Measurements from ENCODE around the gene ZNF235. TPM values are rescaled to one million over a fixed set of nuclear protein-coding genes. Genes with fewer than 3 reads are reported as not detected.

ZNF235 gene
- total RNA-seq, 1 donor from 2014 or later = 14.5 TPM

DNA sequence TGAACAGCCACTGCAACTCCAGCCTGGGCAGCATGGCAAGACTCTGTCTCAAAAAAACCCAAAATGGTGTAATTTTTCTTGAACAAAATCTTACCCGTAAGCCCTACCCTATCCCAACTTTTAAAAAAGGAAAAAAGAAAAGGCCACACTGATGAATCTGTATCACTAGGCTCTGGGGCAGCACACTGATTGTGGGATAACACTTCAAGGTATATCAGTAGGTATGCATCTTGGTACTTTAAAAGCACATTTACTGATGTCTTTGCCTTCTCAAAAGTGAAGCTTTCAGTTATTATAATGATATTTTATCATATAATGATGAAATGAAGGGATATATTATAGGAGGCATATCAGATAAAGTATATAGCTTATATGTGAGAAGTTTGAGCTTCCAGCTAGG lies 27.3 kb upstream of the ZNF235 start:
- TF ChIP-seq, protein P1, sequence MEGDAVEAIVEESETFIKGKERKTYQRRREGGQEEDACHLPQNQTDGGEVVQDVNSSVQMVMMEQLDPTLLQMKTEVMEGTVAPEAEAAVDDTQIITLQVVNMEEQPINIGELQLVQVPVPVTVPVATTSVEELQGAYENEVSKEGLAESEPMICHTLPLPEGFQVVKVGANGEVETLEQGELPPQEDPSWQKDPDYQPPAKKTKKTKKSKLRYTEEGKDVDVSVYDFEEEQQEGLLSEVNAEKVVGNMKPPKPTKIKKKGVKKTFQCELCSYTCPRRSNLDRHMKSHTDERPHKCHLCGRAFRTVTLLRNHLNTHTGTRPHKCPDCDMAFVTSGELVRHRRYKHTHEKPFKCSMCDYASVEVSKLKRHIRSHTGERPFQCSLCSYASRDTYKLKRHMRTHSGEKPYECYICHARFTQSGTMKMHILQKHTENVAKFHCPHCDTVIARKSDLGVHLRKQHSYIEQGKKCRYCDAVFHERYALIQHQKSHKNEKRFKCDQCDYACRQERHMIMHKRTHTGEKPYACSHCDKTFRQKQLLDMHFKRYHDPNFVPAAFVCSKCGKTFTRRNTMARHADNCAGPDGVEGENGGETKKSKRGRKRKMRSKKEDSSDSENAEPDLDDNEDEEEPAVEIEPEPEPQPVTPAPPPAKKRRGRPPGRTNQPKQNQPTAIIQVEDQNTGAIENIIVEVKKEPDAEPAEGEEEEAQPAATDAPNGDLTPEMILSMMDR (IDR thresholded peaks at IDR 0.05) = no peak
- peaks cover 2% of the 10 kb centered on the region for H3K27me3 Mint-ChIP-seq
- H3K4me3 Mint-ChIP-seq = no peak overlapping the region
- POLR2A ChIA-PET = no interaction called here
- H3K9me3 Mint-ChIP-seq = peaks cover 40% of the 10 kb centered on the region
- DNase-seq (no peak), ATAC-seq (ENCODE audit: low read depth) (no peak)
- CTCF ChIA-PET = no interaction called here
- peaks cover 76% of the 10 kb centered on the region for H3K36me3 Mint-ChIP-seq (ENCODE audit: low read depth)
- intact Hi-C loops (cut with micrococcal nuclease) = no loop called here
- no peak overlapping the region for H3K27ac Mint-ChIP-seq
- no peaks in the 10 kb centered on the region for H3K4me1 Mint-ChIP-seq

DNA sequence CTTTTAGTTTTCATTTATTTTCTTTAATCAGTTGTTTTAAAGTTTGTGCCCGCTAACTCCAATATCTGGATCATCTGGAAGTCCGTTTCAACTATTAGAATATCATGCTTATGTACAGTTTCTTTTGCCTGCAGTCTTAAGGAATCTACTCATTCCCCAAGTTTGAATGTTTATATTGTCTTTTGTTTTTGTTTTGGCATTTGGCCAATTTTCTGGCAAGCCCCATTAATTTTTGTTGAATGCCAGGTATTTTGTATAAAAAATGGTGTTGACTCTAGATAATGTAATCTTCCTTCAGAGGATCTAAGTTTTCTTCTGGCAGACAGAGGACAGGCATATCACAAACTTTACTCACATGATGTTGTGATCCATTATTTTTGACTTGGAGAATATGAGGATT lies 11.1 kb upstream of the ZNF235 start:
- POLR2A ChIA-PET = no interaction called here
- TF ChIP-seq, protein P1 (IDR thresholded peaks at IDR 0.05) = no peak
- intact Hi-C loops (cut with micrococcal nuclease) = no loop called here
- Mint-ChIP-seq H3K36me3 (ENCODE audit: low read depth) (no peaks in the 10 kb centered on the region), H3K27ac (no peak overlapping the region), H3K27me3 (peaks cover 2% of the 10 kb centered on the region), H3K4me3 (no peak overlapping the region), H3K4me1 (peaks cover 13% of the 10 kb centered on the region), H3K9me3 (peaks cover 37% of the 10 kb centered on the region)
- ATAC-seq (ENCODE audit: low read depth) = no peak
- CTCF ChIA-PET = no interaction called here
- DNase-seq = no peak

DNA sequence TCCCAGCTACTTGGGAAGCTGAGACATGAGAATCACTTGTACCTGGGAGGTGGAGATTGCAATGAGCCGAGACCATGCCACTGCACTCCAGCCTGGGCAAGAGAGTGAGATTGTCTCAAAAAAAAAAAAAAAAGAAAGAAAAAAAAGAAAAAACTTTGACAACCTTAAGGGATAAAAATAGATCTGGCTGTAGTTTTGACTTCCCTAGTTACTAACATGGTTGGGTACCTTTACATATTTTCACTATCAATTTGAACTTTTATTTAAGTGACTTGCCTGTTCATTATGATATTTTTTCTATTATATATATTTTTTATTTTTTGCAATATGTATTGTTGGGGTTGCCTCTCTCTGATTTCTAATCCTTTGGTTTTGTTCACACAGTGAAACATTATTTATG lies 8.4 kb upstream of the ZNF235 start:
- ATAC-seq (ENCODE audit: low read depth) (no peak), DNase-seq (no peak)
- no peaks in the 10 kb centered on the region for H3K36me3 Mint-ChIP-seq (ENCODE audit: low read depth)
- intact Hi-C loops (cut with micrococcal nuclease) = no loop called here
- TF ChIP-seq, protein P1 (IDR thresholded peaks at IDR 0.05) = no peak
- peaks cover 13% of the 10 kb centered on the region for H3K4me1 Mint-ChIP-seq
- peaks cover 8% of the 10 kb centered on the region for H3K27me3 Mint-ChIP-seq
- peaks cover 26% of the 10 kb centered on the region for H3K9me3 Mint-ChIP-seq
- ChIA-PET POLR2A (interaction anchor here (0.6 kb wide), 1 partner anchor 18 kb away, joined by 4 read pairs; no protein-coding TSS in a partner anchor), CTCF (no interaction called here)
- no peak overlapping the region for H3K4me3 Mint-ChIP-seq
- no peak overlapping the region for H3K27ac Mint-ChIP-seq

DNA sequence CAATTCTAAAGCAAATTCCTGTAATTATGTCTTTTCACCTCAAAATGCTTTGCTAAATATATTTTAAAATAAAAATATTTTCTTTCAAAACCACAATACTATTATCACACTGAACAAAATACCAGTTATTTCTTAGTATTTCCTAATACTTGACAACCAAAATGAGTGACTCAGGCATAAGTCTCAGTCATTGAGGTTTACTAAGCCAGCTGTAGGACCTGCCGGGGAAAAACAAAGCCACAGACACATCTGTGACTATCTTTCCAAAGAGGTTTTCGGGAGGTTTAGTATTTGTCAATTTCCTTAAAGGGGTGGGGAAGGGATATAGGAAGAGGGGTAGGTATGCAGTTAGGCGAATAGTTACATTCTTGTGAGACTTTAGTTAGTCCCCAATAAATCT lies 3.2 kb upstream of the ZNF235 start:
- Mint-ChIP-seq H3K36me3 (ENCODE audit: low read depth) (peaks cover 8% of the 10 kb centered on the region), H3K9me3 (peaks cover 11% of the 10 kb centered on the region), H3K4me1 (peaks cover 22% of the 10 kb centered on the region), H3K4me3 (no peak overlapping the region), H3K27me3 (peaks cover 10% of the 10 kb centered on the region), H3K27ac (no peak overlapping the region)
- CTCF ChIA-PET = no interaction called here
- TF ChIP-seq, protein P1 (IDR thresholded peaks at IDR 0.05) = no peak
- POLR2A ChIA-PET = no interaction called here
- DNase-seq (no peak), ATAC-seq (ENCODE audit: low read depth) (no peak)
- intact Hi-C loops (cut with micrococcal nuclease) = no loop called here

DNA sequence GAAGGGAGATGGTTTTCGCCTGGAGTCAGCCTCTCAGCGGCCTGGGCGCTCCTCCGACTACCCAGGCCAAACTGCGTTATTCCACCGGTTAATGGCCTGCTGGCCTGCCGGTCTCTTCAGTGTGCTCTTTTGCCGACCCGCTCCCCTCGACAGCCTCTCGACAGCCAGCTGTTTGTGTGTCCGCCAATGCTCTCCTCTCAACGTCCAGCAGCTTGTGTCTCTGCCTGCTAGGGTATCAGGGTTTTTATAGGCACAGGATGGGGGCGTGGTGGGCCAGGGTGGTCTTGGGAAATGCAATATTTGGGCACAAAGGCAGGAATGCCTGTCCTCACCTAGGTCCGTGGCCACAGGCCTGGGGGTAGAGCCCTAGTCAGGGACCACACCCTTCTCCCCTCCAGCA lies 1.5 kb upstream of the ZNF235 start:
- POLR2A ChIA-PET = no interaction called here
- CTCF ChIA-PET = no interaction called here
- intact Hi-C loops (cut with micrococcal nuclease) = no loop called here
- TF ChIP-seq, protein P1 (IDR thresholded peaks at IDR 0.05) = no peak
- Mint-ChIP-seq H3K4me3 (no peak overlapping the region), H3K4me1 (peaks cover 20% of the 10 kb centered on the region), H3K9me3 (peaks cover 9% of the 10 kb centered on the region), H3K36me3 (ENCODE audit: low read depth) (peaks cover 20% of the 10 kb centered on the region), H3K27ac (no peak overlapping the region), H3K27me3 (peaks cover 7% of the 10 kb centered on the region)
- no peak for ATAC-seq (ENCODE audit: low read depth)
- no peak for DNase-seq

Data from activated B cell treated with CpG ODN at 0.5 μM for 24 hours (primary cell).